MCF 10A (cell line): Measurements from ENCODE around the gene PHF19. TPM values are rescaled to one million over a fixed set of nuclear protein-coding genes. Genes with fewer than 3 reads are reported as not detected.

Experiments
- BruUV-seq: library from RNA; stranded (reverse); fragments of 400-500 nt; replicated peaks from 2 replicates; lab custom pipeline; 2021; lab: Mats Ljungman, UMichigan
- CTCF ChIA-PET: fragments of 300-600 bp; sonication (Branson Sonifier 250); formaldehyde crosslinking; extraction: SDS; loops from one replicate; lab custom pipeline; 2021; ENCODE audit warnings: antibody characterized with exemption, inconsistent platforms; lab: Yijun Ruan, JAX
- POLR2A ChIA-PET: fragments of 300-600, 350-650 bp; sonication (Branson Sonifier 250); formaldehyde crosslinking; extraction: SDS; loops from one replicate; lab custom pipeline; 2020; ENCODE audit warnings: antibody characterized with exemption, inconsistent platforms; lab: Yijun Ruan, JAX
- DNase-seq: peaks from one replicate; pipeline ENCODE4 v3.0.0-alpha.2; 2018; ENCODE audit not compliant: unreplicated experiment
- H3K27ac Mint-ChIP-seq: one replicate; pipeline ENCODE4 v1.8.0; 2022; ENCODE audit warnings: mild to moderate bottlenecking, low read depth, mixed read lengths; ENCODE audit not compliant: unreplicated experiment
- H3K27me3 Mint-ChIP-seq: one replicate; pipeline ENCODE4 v1.8.0; 2022; ENCODE audit warnings: mixed read lengths; ENCODE audit not compliant: insufficient read depth, unreplicated experiment
- H3K36me3 Mint-ChIP-seq: one replicate; pipeline ENCODE4 v1.8.0; 2022; ENCODE audit warnings: mild to moderate bottlenecking, moderate library complexity, mixed read lengths; ENCODE audit not compliant: insufficient read depth, unreplicated experiment
- H3K4me1 Mint-ChIP-seq: one replicate; pipeline ENCODE4 v1.8.0; 2022; ENCODE audit warnings: mixed read lengths; ENCODE audit not compliant: insufficient read depth, unreplicated experiment
- H3K4me3 Mint-ChIP-seq: one replicate; pipeline ENCODE4 v1.8.0; 2022; ENCODE audit warnings: mild to moderate bottlenecking, moderate library complexity, mixed read lengths; ENCODE audit not compliant: unreplicated experiment
- H3K9me3 Mint-ChIP-seq: one replicate; pipeline ENCODE4 v1.8.0; 2022; ENCODE audit warnings: mixed read lengths; ENCODE audit not compliant: unreplicated experiment
- CTCF ChIP-seq: fragments of 200-600 bp; IDR thresholded peaks from one replicate; pipeline ENCODE4 v1.8.0; 2022; ENCODE audit warnings: antibody characterized with exemption, mild to moderate bottlenecking; ENCODE audit not compliant: unreplicated experiment
- intact Hi-C: fragments of 100-400 bp; cut with micrococcal nuclease; formaldehyde crosslinking; loops from 2 replicates; pipeline ENCODE4 v1.14.1; 2022
- total RNA-seq: library from RNA; stranded (reverse); gene quantifications from 2 replicates; pipeline ENCODE4 v1.2.3, GENCODE V29; 2022

PHF19 gene
- total RNA-seq, 1 experiment from 2014 or later = 61.0 TPM

GRCh38 chr9:120866651-120867050 is 10.3 kb downstream of the PHF19 start:
- CTCF ChIA-PET = interaction anchor here (0.6 to 5.0 kb wide), 3 partner anchors 70 to 206 kb away, joined by 3 to 29 read pairs (median 3); no protein-coding TSS in a partner anchor
- no peaks in the 10 kb centered on the region for H3K27me3 Mint-ChIP-seq
- H3K4me1 Mint-ChIP-seq = peaks cover 8% of the 10 kb centered on the region
- H3K36me3 Mint-ChIP-seq = peaks cover 8% of the 10 kb centered on the region
- BruUV-seq = no TSS peak
- POLR2A ChIA-PET = interaction anchor here (1.2 to 5.2 kb wide), 2 partner anchors 23 to 401 kb away, joined by 3 to 28 read pairs; partner anchors contain the start of genes GSN and PSMD5
- intact Hi-C loops = no loop called here
- TF ChIP-seq CTCF = no peak
- H3K27ac Mint-ChIP-seq = no peak overlapping the region
- H3K9me3 Mint-ChIP-seq = no peaks in the 10 kb centered on the region
- H3K4me3 Mint-ChIP-seq = no peak overlapping the region
- no peak for DNase-seq

- intact Hi-C loops = no loop called here
- peaks cover 10% of the 10 kb centered on the region for H3K36me3 Mint-ChIP-seq
- H3K27ac Mint-ChIP-seq = no peak overlapping the region
- BruUV-seq = no TSS peak
- ChIA-PET CTCF (interaction anchor here (0.6 to 0.9 kb wide), 2 partner anchors 17 to 87 kb away, joined by 3 to 6 read pairs; no protein-coding TSS in a partner anchor), POLR2A (interaction anchor here (5.2 kb wide), 1 partner anchor 22 kb away, joined by 28 read pairs; the partner anchor contains the start of gene PSMD5)
- no peak overlapping the region for H3K4me3 Mint-ChIP-seq
- no peaks in the 10 kb centered on the region for H3K9me3 Mint-ChIP-seq
- H3K4me1 Mint-ChIP-seq = peaks cover 8% of the 10 kb centered on the region
- no peaks in the 10 kb centered on the region for H3K27me3 Mint-ChIP-seq
- DNase-seq = no peak
- TF ChIP-seq CTCF = no peak
Observed at GRCh38 chr9:120865809-120866208, 11.2 kb downstream of the PHF19 start.

GRCh38 chr9:120865176-120865575 is 11.8 kb downstream of the PHF19 start:
- intact Hi-C loops = no loop called here
- Mint-ChIP-seq H3K27ac (no peak overlapping the region), H3K36me3 (peaks cover 16% of the 10 kb centered on the region), H3K4me3 (no peak overlapping the region), H3K9me3 (no peaks in the 10 kb centered on the region), H3K4me1 (peaks cover 8% of the 10 kb centered on the region), H3K27me3 (no peaks in the 10 kb centered on the region)
- TF ChIP-seq CTCF = no peak
- POLR2A ChIA-PET = interaction anchor here (0.5 kb wide), 1 partner anchor 69 kb away, joined by 3 read pairs; no protein-coding TSS in a partner anchor
- CTCF ChIA-PET = interaction anchor here (0.9 kb wide), 1 partner anchor 86 kb away, joined by 3 read pairs; no protein-coding TSS in a partner anchor
- BruUV-seq = no TSS peak
- no peak for DNase-seq

GRCh38 chr9:120864719-120865118 is 12.3 kb downstream of the PHF19 start:
- ChIA-PET CTCF (interaction anchor here (0.7 kb wide), 1 partner anchor 18 kb away, joined by 3 read pairs; no protein-coding TSS in a partner anchor), POLR2A (interaction anchor here (0.5 to 0.7 kb wide), 2 partner anchors 70 to 201 kb away, joined by 3 to 4 read pairs; no protein-coding TSS in a partner anchor)
- BruUV-seq = no TSS peak
- intact Hi-C loops = no loop called here
- Mint-ChIP-seq H3K36me3 (peaks cover 20% of the 10 kb centered on the region), H3K27me3 (no peaks in the 10 kb centered on the region), H3K4me1 (peaks cover 8% of the 10 kb centered on the region), H3K27ac (no peak overlapping the region), H3K9me3 (no peaks in the 10 kb centered on the region), H3K4me3 (no peak overlapping the region)
- DNase-seq = no peak
- no peak for TF ChIP-seq CTCF
